HUDEP-2 (cell line): ENCODE results near the gene P2RX5.

Source experiments
- DNase-seq, 76 experiments: peaks; one replicate each; lab custom pipeline; 2025; ENCODE audit not compliant: unreplicated experiment in 76 of 76; lab: John Stamatoyannopoulos, UW

P2RX5 gene

GRCh38 chr17:3682033-3682432 is 13.9 kb downstream of the P2RX5 start:
- no peak for DNase-seq

GRCh38 chr17:3681565-3681964 is 14.4 kb downstream of the P2RX5 start:
- no peak for DNase-seq

GRCh38 chr17:3681057-3681456 is 14.9 kb downstream of the P2RX5 start:
- no peak for DNase-seq

GRCh38 chr17:3679531-3680126 is 16.3 kb downstream of the P2RX5 start:
- peak in 1 of 76 experiments; percentile 3 for DNase-seq

GRCh38 chr17:3678821-3679530 is 17.0 kb downstream of the P2RX5 start:
- no peak for DNase-seq

- DNase-seq = no peak
These were observed 17.7 kb downstream of the P2RX5 start for GRCh38 chr17:3678095-3678820.

GRCh38 chr17:3675886-3676285 is 20.1 kb downstream of the P2RX5 start:
- DNase-seq = no peak

GRCh38 chr17:3672571-3672970 is 23.4 kb downstream of the P2RX5 start:
- DNase-seq = no peak

- DNase-seq = no peak
These were observed 26.4 kb downstream of the P2RX5 start for GRCh38 chr17:3669548-3669947.

GRCh38 chr17:3669085-3669347 is 26.9 kb downstream of the P2RX5 start:
- no peak for DNase-seq

- DNase-seq = peak in 75 of 76 experiments; percentile 54 to 99 (median 96)
These were observed 27.5 kb downstream of the P2RX5 start, which contains the start of the genes EMC6 and TAX1BP3 for GRCh38 chr17:3668279-3669084. EMC6 (plus strand) TSS chr17:3668812; CDS start chr17:3669147, 335 bp downstream. TAX1BP3 (minus strand) TSS chr17:3668578; CDS start chr17:3668526, 52 bp downstream.

GRCh38 chr17:3667366-3668278 is 28.3 kb downstream of the P2RX5 start:
- peak in 74 of 76 experiments; percentile 42 to 90 (median 74) for DNase-seq

GRCh38 chr17:3666516-3666915 is 29.4 kb downstream of the P2RX5 start:
- DNase-seq = no peak

GRCh38 chr17:3665834-3666233 is 30.1 kb downstream of the P2RX5 start:
- DNase-seq = no peak

GRCh38 chr17:3663102-3664011 is 32.6 kb downstream of the P2RX5 start:
- no peak for DNase-seq

- no peak for DNase-seq
These were observed 35.6 kb downstream of the P2RX5 start for GRCh38 chr17:3660311-3660891.

GRCh38 chr17:3659541-3660111 is 36.3 kb downstream of the P2RX5 start:
- peak in 19 of 76 experiments; percentile 7 to 48 (median 14) for DNase-seq

- no peak for DNase-seq
These were observed 37.0 kb downstream of the P2RX5 start for GRCh38 chr17:3658784-3659449.
